SU-DHL-6 (cell line): ENCODE data around the gene FUOM.

Experiments
- H2AFZ ChIP-seq: fragments of 200-600 bp; sonication (generic); 2 replicates; pipeline ENCODE4 v1.6.1; 2014; ENCODE audit warnings: low read depth, mild to moderate bottlenecking, moderate library complexity, mixed read lengths, antibody characterized with exemption, low read length; ENCODE audit not compliant: severe bottlenecking
- H3F3A ChIP-seq: fragments of 200-600 bp; shearing (Covaris generic); 2 replicates; pipeline ENCODE4 v1.6.0; 2016; ENCODE audit warnings: antibody characterized with exemption, mild to moderate bottlenecking; ENCODE audit not compliant: insufficient read depth
- H3K27ac ChIP-seq: fragments of 200-600 bp; sonication (generic); 2 replicates; pipeline ENCODE4 v1.5.1; 2016; ENCODE audit warnings: low read depth, mild to moderate bottlenecking, low read length, moderate library complexity, mixed read lengths
- H3K27me3 ChIP-seq: fragments of 200-600 bp; sonication (generic), shearing (Covaris generic); 2 replicates; pipeline ENCODE4 v1.6.0; 2014; ENCODE audit warnings: mild to moderate bottlenecking, low read length
- H3K36me3 ChIP-seq: fragments of 200-600 bp; sonication (generic); 2 replicates; pipeline ENCODE4 v1.6.1; 2014; ENCODE audit warnings: mild to moderate bottlenecking, low read length, mixed read lengths
- H3K4me2 ChIP-seq: fragments of 300-600, 200-600 bp; shearing (Covaris generic), sonication (generic); 2 replicates; pipeline ENCODE4 v1.6.0; 2014; ENCODE audit warnings: low read length, low read depth, mild to moderate bottlenecking; ENCODE audit not compliant: poor library complexity, severe bottlenecking
- H3K4me3 ChIP-seq: fragments of 200-600 bp; sonication (generic); 2 replicates; pipeline ENCODE4 v1.5.1; 2014; ENCODE audit warnings: antibody characterized with exemption, low read length, mild to moderate bottlenecking, mixed read lengths; ENCODE audit not compliant: insufficient read depth, poor library complexity, severe bottlenecking
- H3K79me2 ChIP-seq: fragments of 200-600 bp; sonication (generic); 2 replicates; pipeline ENCODE4 v1.6.1; 2014; ENCODE audit warnings: mild to moderate bottlenecking, low read length, moderate library complexity; ENCODE audit not compliant: insufficient read depth
- H3K9ac ChIP-seq: fragments of 200-600 bp; sonication (generic); 2 replicates; pipeline ENCODE4 v1.7.0; 2014; ENCODE audit warnings: mild to moderate bottlenecking, low read length
- H3K9me2 ChIP-seq: fragments of 200-600 bp; sonication (generic); replicated peaks from 2 replicates; pipeline ENCODE4 v1.6.1; 2014; ENCODE audit warnings: low read length; ENCODE audit not compliant: insufficient read depth
- H3K9me3 ChIP-seq: fragments of 200-600 bp; sonication (generic); 2 replicates; pipeline ENCODE4 v1.6.1; 2014; ENCODE audit warnings: low read length, mixed read lengths; ENCODE audit not compliant: insufficient read depth
- H4K20me1 ChIP-seq: fragments of 200-600 bp; sonication (generic); 2 replicates; pipeline ENCODE4 v1.6.1; 2014; ENCODE audit warnings: low read depth, mild to moderate bottlenecking, antibody characterized with exemption, low read length, moderate library complexity, mixed read lengths
- CTCF ChIP-seq: fragments of 200-600 bp; sonication (generic); IDR thresholded peaks from one replicate; pipeline ENCODE4 v1.5.1; 2017; ENCODE audit warnings: antibody characterized with exemption, mild to moderate bottlenecking, low read length, moderate library complexity; ENCODE audit not compliant: insufficient read depth, poor library complexity, severe bottlenecking
- EZH2phosphoT487 ChIP-seq: fragments of 200-600 bp; sonication (generic), shearing (Covaris generic); conservative IDR thresholded peaks from 2 replicates; pipeline ENCODE4 v1.6.1; 2018; ENCODE audit warnings: mild to moderate bottlenecking, antibody characterized with exemption, low read length, moderate library complexity, mixed read lengths

The FUOM gene

GRCh38 chr10:133349577-133350011, 8.2 kb downstream of the FUOM start:
- no peaks in the 10 kb centered on the region for H4K20me1 ChIP-seq
- H3K9me2 ChIP-seq = no peaks in the 10 kb centered on the region
- H3K9ac ChIP-seq = no peak overlapping the region
- no peaks in the 10 kb centered on the region for H3K9me3 ChIP-seq
- H2AFZ ChIP-seq = no peak overlapping the region
- H3K27ac ChIP-seq = no peak overlapping the region
- TF ChIP-seq CTCF (no peak), EZH2phosphoT487 (no peak)
- no peaks in the 10 kb centered on the region for H3K79me2 ChIP-seq
- no peaks in the 10 kb centered on the region for H3K27me3 ChIP-seq
- no peak overlapping the region for H3K4me2 ChIP-seq
- H3K36me3 ChIP-seq = no peaks in the 10 kb centered on the region
- H3F3A ChIP-seq = no peaks in the 10 kb centered on the region
- no peak overlapping the region for H3K4me3 ChIP-seq

GRCh38 chr10:133349160-133349568, 8.7 kb downstream of the FUOM start:
- no peaks in the 10 kb centered on the region for H3K79me2 ChIP-seq
- H3K27me3 ChIP-seq = no peaks in the 10 kb centered on the region
- H3K9me3 ChIP-seq = no peaks in the 10 kb centered on the region
- no peaks in the 10 kb centered on the region for H4K20me1 ChIP-seq
- TF ChIP-seq EZH2phosphoT487 = no peak
- TF ChIP-seq CTCF = no peak
- H2AFZ ChIP-seq = no peak overlapping the region
- H3F3A ChIP-seq = no peaks in the 10 kb centered on the region
- H3K4me3 ChIP-seq = no peak overlapping the region
- no peak overlapping the region for H3K27ac ChIP-seq
- no peaks in the 10 kb centered on the region for H3K36me3 ChIP-seq
- H3K9me2 ChIP-seq = no peaks in the 10 kb centered on the region
- no peak overlapping the region for H3K4me2 ChIP-seq
- H3K9ac ChIP-seq = no peak overlapping the region

- Histone ChIP-seq H3K4me2 (no peak overlapping the region), H3K4me3 (no peak overlapping the region)
- TF ChIP-seq CTCF (no peak), EZH2phosphoT487 (no peak)
These were observed 9.9 kb downstream of the FUOM start for GRCh38 chr10:133347710-133348517.

More at GRCh38 chr10:133347710-133348517, 9.9 kb downstream of the FUOM start:
- H3K9me2 ChIP-seq = no peaks in the 10 kb centered on the region
- no peaks in the 10 kb centered on the region for H3F3A ChIP-seq
- no peak overlapping the region for H3K9ac ChIP-seq
- H3K79me2 ChIP-seq = no peaks in the 10 kb centered on the region
- no peak overlapping the region for H3K27ac ChIP-seq
- no peaks in the 10 kb centered on the region for H3K27me3 ChIP-seq
- no peaks in the 10 kb centered on the region for H3K9me3 ChIP-seq
- no peaks in the 10 kb centered on the region for H3K36me3 ChIP-seq
- H4K20me1 ChIP-seq = no peaks in the 10 kb centered on the region
- no peak overlapping the region for H2AFZ ChIP-seq
